Erythroblast (primary cell): ENCODE measurements around the gene GAGE10.

Experiments
- GATA1 ChIP-seq: IDR thresholded peaks from 2 replicates; pipeline ENCODE4 v1.6.1; 2011; ENCODE audit warnings: low read depth, mild to moderate bottlenecking, control low read depth, low read length, moderate library complexity
- POLR2A ChIP-seq: IDR thresholded peaks from 2 replicates; pipeline ENCODE4 v1.6.1; 2011; ENCODE audit warnings: mild to moderate bottlenecking, low read length

DNA sequence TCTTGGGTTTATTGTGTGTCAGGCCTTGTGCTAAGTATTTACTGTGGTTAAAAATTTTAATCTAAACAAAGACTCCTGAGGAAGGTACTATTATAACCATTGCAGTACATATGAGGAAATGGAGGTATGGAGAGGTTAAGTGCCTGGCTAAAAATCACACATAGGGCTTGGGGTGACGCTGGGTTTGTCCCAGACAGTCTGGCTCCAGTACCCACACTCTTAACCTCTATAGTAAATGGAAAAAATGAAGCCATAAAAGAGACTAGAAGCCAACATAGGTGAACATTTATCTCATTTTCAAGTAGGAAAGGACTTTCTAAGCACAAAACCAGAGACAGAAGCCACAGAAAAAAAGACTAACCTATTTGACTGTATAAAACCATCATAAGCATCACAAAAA lies 40.8 kb upstream of the GAGE10 start:
- TF ChIP-seq POLR2A: no peak
- TF ChIP-seq GATA1: no peak
